ENCODE data around the gene DUOX1.

Gene DUOX1

GRCh38 chr15:45095661-45096060 lies 34.1 kb upstream of the DUOX1 start:
- no peak overlapping the region for H3K27ac ChIP-seq (ENCODE audit: low read length)
- H3K9ac ChIP-seq (ENCODE audit: low read length): no peak overlapping the region
- no peaks in the 10 kb centered on the region for H4K20me1 ChIP-seq (ENCODE audit: insufficient read depth, low read length)
- no peaks in the 10 kb centered on the region for H3K79me2 ChIP-seq (ENCODE audit: low read length)
- peaks cover 13% of the 10 kb centered on the region; the same call in 1 of the 2 replicates for H3K27me3 ChIP-seq (ENCODE audit: low read depth, low read length)
- no peak overlapping the region for H3K4me3 ChIP-seq (ENCODE audit: low read length)
- H3K4me2 ChIP-seq (ENCODE audit: low read length): no peak overlapping the region
- no peaks in the 10 kb centered on the region for H3K36me3 ChIP-seq (replicated peaks; ENCODE audit: low read depth, low read length)
- no peaks in the 10 kb centered on the region for H3K4me1 ChIP-seq (ENCODE audit: low read length)
- TF ChIP-seq CTCF (IDR thresholded peaks at IDR 0.05; ENCODE audit: low read depth, low read length): no peak
- no peak for TF ChIP-seq EZH2phosphoT487 (IDR thresholded peaks at IDR 0.05; ENCODE audit: low read depth)
- H3K9me3 ChIP-seq (ENCODE audit: insufficient read depth, low read length): no peaks in the 10 kb centered on the region
- no peak overlapping the region for H2AFZ ChIP-seq (ENCODE audit: low read depth, low read length)

GRCh38 chr15:45097466-45097865 lies 32.3 kb upstream of the DUOX1 start:
- no peaks in the 10 kb centered on the region for H3K9me3 ChIP-seq (ENCODE audit: insufficient read depth, low read length)
- no peaks in the 10 kb centered on the region for H3K36me3 ChIP-seq (replicated peaks; ENCODE audit: low read depth, low read length)
- H3K27ac ChIP-seq (ENCODE audit: low read length): no peak overlapping the region
- H3K27me3 ChIP-seq (ENCODE audit: low read depth, low read length): no peaks in the 10 kb centered on the region
- no peak overlapping the region for H2AFZ ChIP-seq (ENCODE audit: low read depth, low read length)
- H3K9ac ChIP-seq (ENCODE audit: low read length): no peak overlapping the region
- H3K4me1 ChIP-seq (ENCODE audit: low read length): no peaks in the 10 kb centered on the region
- H3K4me3 ChIP-seq (ENCODE audit: low read length): no peak overlapping the region
- H3K79me2 ChIP-seq (ENCODE audit: low read length): no peaks in the 10 kb centered on the region
- TF ChIP-seq EZH2phosphoT487 (IDR thresholded peaks at IDR 0.05; ENCODE audit: low read depth) (no peak), CTCF (IDR thresholded peaks at IDR 0.05; ENCODE audit: low read depth, low read length) (no peak)
- H4K20me1 ChIP-seq (ENCODE audit: insufficient read depth, low read length): no peaks in the 10 kb centered on the region
- H3K4me2 ChIP-seq (ENCODE audit: low read length): no peak overlapping the region

GRCh38 chr15:45099549-45100165 lies 30.1 kb upstream of the DUOX1 start:
- Histone ChIP-seq H2AFZ (ENCODE audit: low read depth, low read length) (no peak overlapping the region), H3K27ac (ENCODE audit: low read length) (no peak overlapping the region), H3K27me3 (ENCODE audit: low read depth, low read length) (no peaks in the 10 kb centered on the region), H3K9ac (ENCODE audit: low read length) (no peak overlapping the region), H3K4me1 (ENCODE audit: low read length) (no peaks in the 10 kb centered on the region), H3K4me2 (ENCODE audit: low read length) (no peak overlapping the region), H3K4me3 (ENCODE audit: low read length) (no peak overlapping the region), H3K9me3 (ENCODE audit: insufficient read depth, low read length) (no peaks in the 10 kb centered on the region), H4K20me1 (ENCODE audit: insufficient read depth, low read length) (no peaks in the 10 kb centered on the region), H3K79me2 (ENCODE audit: low read length) (no peaks in the 10 kb centered on the region), H3K36me3 (replicated peaks; ENCODE audit: low read depth, low read length) (no peaks in the 10 kb centered on the region)
- TF ChIP-seq CTCF (IDR thresholded peaks at IDR 0.05; ENCODE audit: low read depth, low read length) (no peak), EZH2phosphoT487 (IDR thresholded peaks at IDR 0.05; ENCODE audit: low read depth) (no peak)

GRCh38 chr15:45100884-45101625 lies 28.7 kb upstream of the DUOX1 start:
- no peak overlapping the region for H2AFZ ChIP-seq (ENCODE audit: low read depth, low read length)
- TF ChIP-seq EZH2phosphoT487 (IDR thresholded peaks at IDR 0.05; ENCODE audit: low read depth): no peak
- TF ChIP-seq CTCF (IDR thresholded peaks at IDR 0.05; ENCODE audit: low read depth, low read length): no peak
- no peak overlapping the region for H3K4me2 ChIP-seq (ENCODE audit: low read length)
- H3K36me3 ChIP-seq (replicated peaks; ENCODE audit: low read depth, low read length): no peaks in the 10 kb centered on the region
- no peaks in the 10 kb centered on the region for H3K4me1 ChIP-seq (ENCODE audit: low read length)
- H3K79me2 ChIP-seq (ENCODE audit: low read length): no peaks in the 10 kb centered on the region
- no peaks in the 10 kb centered on the region for H3K9me3 ChIP-seq (ENCODE audit: insufficient read depth, low read length)
- no peak overlapping the region for H3K4me3 ChIP-seq (ENCODE audit: low read length)
- no peak overlapping the region for H3K27ac ChIP-seq (ENCODE audit: low read length)
- H3K9ac ChIP-seq (ENCODE audit: low read length): no peak overlapping the region
- no peaks in the 10 kb centered on the region for H4K20me1 ChIP-seq (ENCODE audit: insufficient read depth, low read length)
- H3K27me3 ChIP-seq (ENCODE audit: low read depth, low read length): no peaks in the 10 kb centered on the region
